Activated naive CD4-positive, alpha-beta T cell treated with anti-CD3 and anti-CD28 coated beads, Interleukin-2, amount 10 ng/mL, durations not matched to agents 7 days and 5 days (primary cell): Measurements from ENCODE around the gene AGBL3.
"Not testable (repeated sequence)": the region's sequence is repeated elsewhere in the genome, so short reads cannot be mapped to it uniquely, and the experiment has no call there.

Experiments used
- CTCF ChIA-PET: fragments of 350-600 bp; sonication (Branson Sonifier 250); formaldehyde crosslinking; loops from one replicate; lab custom pipeline; 2021; ENCODE audit warnings: antibody characterized with exemption; lab: Charles Lee
- DNase-seq: peaks from one replicate; pipeline ENCODE4 v3.0.0-alpha.2; 2020
- H3K27ac Mint-ChIP-seq: one replicate; pipeline ENCODE4 v1.8.0; 2021; ENCODE audit warnings: mild to moderate bottlenecking, moderate library complexity, mixed read lengths
- H3K27me3 Mint-ChIP-seq: one replicate; pipeline ENCODE4 v1.8.0; 2021; ENCODE audit warnings: mild to moderate bottlenecking, mixed read lengths
- H3K36me3 Mint-ChIP-seq: one replicate; pipeline ENCODE4 v1.8.0; 2021; ENCODE audit warnings: mixed read lengths
- H3K4me1 Mint-ChIP-seq: one replicate; pipeline ENCODE4 v1.8.0; 2021; ENCODE audit warnings: mixed read lengths
- H3K4me3 Mint-ChIP-seq: one replicate; pipeline ENCODE4 v1.8.0; 2021; ENCODE audit warnings: mild to moderate bottlenecking, moderate library complexity, mixed read lengths
- H3K9me3 Mint-ChIP-seq: one replicate; pipeline ENCODE4 v1.8.0; 2021; ENCODE audit warnings: mixed read lengths

The AGBL3 gene

GRCh38 chr7:134991469-134992339 is 5.4 kb downstream of the AGBL3 start:
- Mint-ChIP-seq H3K4me3 (no peak overlapping the region), H3K27ac (no peak overlapping the region)
- no peak for DNase-seq

GRCh38 chr7:134992626-134993179 is 6.4 kb downstream of the AGBL3 start:
- no peak overlapping the region for H3K27ac Mint-ChIP-seq
- no peaks in the 10 kb centered on the region for H3K9me3 Mint-ChIP-seq
- no peaks in the 10 kb centered on the region for H3K27me3 Mint-ChIP-seq
- peaks cover 42% of the 10 kb centered on the region for H3K36me3 Mint-ChIP-seq
- CTCF ChIA-PET, result no interaction called here
- no peak for DNase-seq
- no peak overlapping the region for H3K4me3 Mint-ChIP-seq
- H3K4me1 Mint-ChIP-seq, result peaks cover 53% of the 10 kb centered on the region

More at GRCh38 chr7:134991469-134992339, 5.4 kb downstream of the AGBL3 start:
- H3K36me3 Mint-ChIP-seq, result peaks cover 43% of the 10 kb centered on the region
- CTCF ChIA-PET, result no interaction called here
- H3K4me1 Mint-ChIP-seq, result peaks cover 60% of the 10 kb centered on the region
- no peaks in the 10 kb centered on the region for H3K9me3 Mint-ChIP-seq
- H3K27me3 Mint-ChIP-seq, result no peaks in the 10 kb centered on the region

GRCh38 chr7:134993877-134994456 is 7.7 kb downstream of the AGBL3 start:
- peaks cover 43% of the 10 kb centered on the region for H3K36me3 Mint-ChIP-seq
- no peak overlapping the region for H3K27ac Mint-ChIP-seq

GRCh38 chr7:134995239-134996096 is 9.2 kb downstream of the AGBL3 start:
- no peaks in the 10 kb centered on the region for H3K27me3 Mint-ChIP-seq
- H3K4me1 Mint-ChIP-seq, result peaks cover 42% of the 10 kb centered on the region
- CTCF ChIA-PET, result interaction anchor here (1.4 kb wide), 1 partner anchor 10 kb away, joined by 5 read pairs; the partner anchor contains the start of gene AGBL3
- no peak for DNase-seq
- H3K27ac Mint-ChIP-seq, result peak overlapping the region; percentile 57
- no peaks in the 10 kb centered on the region for H3K9me3 Mint-ChIP-seq
- peaks cover 39% of the 10 kb centered on the region for H3K36me3 Mint-ChIP-seq
- H3K4me3 Mint-ChIP-seq, result no peak overlapping the region

More at GRCh38 chr7:134993877-134994456, 7.7 kb downstream of the AGBL3 start:
- Mint-ChIP-seq H3K4me1 (peaks cover 48% of the 10 kb centered on the region), H3K9me3 (no peaks in the 10 kb centered on the region), H3K4me3 (no peak overlapping the region), H3K27me3 (no peaks in the 10 kb centered on the region)
- CTCF ChIA-PET, result no interaction called here
- no peak for DNase-seq

- Mint-ChIP-seq H3K36me3 (peaks cover 39% of the 10 kb centered on the region), H3K9me3 (no peaks in the 10 kb centered on the region), H3K27ac (peak overlapping the region; percentile 16), H3K4me1 (peaks cover 38% of the 10 kb centered on the region), H3K4me3 (no peak overlapping the region), H3K27me3 (no peaks in the 10 kb centered on the region)
- no peak for DNase-seq
- CTCF ChIA-PET, result interaction anchor here (1.4 kb wide), 1 partner anchor 10 kb away, joined by 5 read pairs; the partner anchor contains the start of gene AGBL3
These were observed 9.8 kb downstream of the AGBL3 start for GRCh38 chr7:134996097-134996550.

GRCh38 chr7:134997214-134997885 is 11.0 kb downstream of the AGBL3 start:
- CTCF ChIA-PET, result no interaction called here
- peaks cover 31% of the 10 kb centered on the region for H3K36me3 Mint-ChIP-seq
- DNase-seq, result no peak
- no peaks in the 10 kb centered on the region for H3K27me3 Mint-ChIP-seq
- H3K4me1 Mint-ChIP-seq, result peaks cover 32% of the 10 kb centered on the region
- no peaks in the 10 kb centered on the region for H3K9me3 Mint-ChIP-seq
- H3K27ac Mint-ChIP-seq, result no peak overlapping the region
- no peak overlapping the region for H3K4me3 Mint-ChIP-seq

- CTCF ChIA-PET, result no interaction called here
- no peaks in the 10 kb centered on the region for H3K9me3 Mint-ChIP-seq
- H3K27ac Mint-ChIP-seq, result no peak overlapping the region
- DNase-seq, result no peak
- H3K4me1 Mint-ChIP-seq, result peaks cover 19% of the 10 kb centered on the region
- H3K36me3 Mint-ChIP-seq, result peaks cover 24% of the 10 kb centered on the region
- no peak overlapping the region for H3K4me3 Mint-ChIP-seq
- H3K27me3 Mint-ChIP-seq, result no peaks in the 10 kb centered on the region
These were observed 12.8 kb downstream of the AGBL3 start for GRCh38 chr7:134999136-134999535.

- H3K4me3 Mint-ChIP-seq, result no peak overlapping the region
- DNase-seq, result no peak
- peaks cover 8% of the 10 kb centered on the region for H3K36me3 Mint-ChIP-seq
- no peaks in the 10 kb centered on the region for H3K27me3 Mint-ChIP-seq
- CTCF ChIA-PET, result interaction anchor here (0.7 to 1.7 kb wide), 2 partner anchors 16 to 243 kb away, joined by 3 to 6 read pairs; partner anchors contain the start of gene AGBL3
- no peaks in the 10 kb centered on the region for H3K9me3 Mint-ChIP-seq
- H3K27ac Mint-ChIP-seq, result no peak overlapping the region
- no peaks in the 10 kb centered on the region for H3K4me1 Mint-ChIP-seq
These were observed 15.3 kb downstream of the AGBL3 start for GRCh38 chr7:135001390-135002165.

GRCh38 chr7:135012229-135012628 is 25.9 kb downstream of the AGBL3 start:
- Mint-ChIP-seq H3K27me3 (no peaks in the 10 kb centered on the region), H3K4me1 (no peaks in the 10 kb centered on the region), H3K9me3 (no peaks in the 10 kb centered on the region), H3K27ac (no peak overlapping the region), H3K36me3 (no peaks in the 10 kb centered on the region), H3K4me3 (no peak overlapping the region)
- CTCF ChIA-PET, result no interaction called here
- no peak for DNase-seq

GRCh38 chr7:135023622-135024021 is 37.3 kb downstream of the AGBL3 start:
- Mint-ChIP-seq H3K27ac (no peak overlapping the region), H3K4me3 (no peak overlapping the region), H3K27me3 (no peaks in the 10 kb centered on the region), H3K36me3 (no peaks in the 10 kb centered on the region), H3K4me1 (no peaks in the 10 kb centered on the region), H3K9me3 (peaks cover 4% of the 10 kb centered on the region)
- no peak for DNase-seq
- CTCF ChIA-PET, result no interaction called here

GRCh38 chr7:135035252-135035651 is 48.9 kb downstream of the AGBL3 start:
- Mint-ChIP-seq H3K4me3 (no peak overlapping the region), H3K36me3 (no peaks in the 10 kb centered on the region), H3K9me3 (no peaks in the 10 kb centered on the region), H3K27me3 (peaks cover 5% of the 10 kb centered on the region), H3K27ac (no peak overlapping the region), H3K4me1 (no peaks in the 10 kb centered on the region)
- CTCF ChIA-PET, result no interaction called here
- no peak for DNase-seq

GRCh38 chr7:135067017-135067416 is 80.7 kb downstream of the AGBL3 start:
- H3K4me1 Mint-ChIP-seq, H3K27ac Mint-ChIP-seq, H3K9me3 Mint-ChIP-seq, H3K27me3 Mint-ChIP-seq, H3K4me3 Mint-ChIP-seq, CTCF ChIA-PET, DNase-seq, H3K36me3 Mint-ChIP-seq: not testable (repeated sequence)

- no peaks in the 10 kb centered on the region for H3K36me3 Mint-ChIP-seq
- DNase-seq, result no peak
- CTCF ChIA-PET, result no interaction called here
- no peak overlapping the region for H3K4me3 Mint-ChIP-seq
- no peak overlapping the region for H3K27ac Mint-ChIP-seq
- no peaks in the 10 kb centered on the region for H3K4me1 Mint-ChIP-seq
- H3K27me3 Mint-ChIP-seq, result no peaks in the 10 kb centered on the region
- H3K9me3 Mint-ChIP-seq, result no peaks in the 10 kb centered on the region
These were observed 87.8 kb downstream of the AGBL3 start for GRCh38 chr7:135074096-135074495.
